CD14-positive monocyte (primary cell): ENCODE results near the gene ARID4B. TPM values are rescaled to one million over a fixed set of nuclear protein-coding genes. Genes with fewer than 3 reads are reported as not detected.
"Not testable (repeated sequence)": the region's sequence is repeated elsewhere in the genome, so short reads cannot be mapped to it uniquely, and the experiment has no call there.

Source experiments
- DNase-seq, 3 donors: peaks; one replicate each; pipeline ENCODE4 v3.0.0-alpha.2; 2011 to 2022
- H2AFZ ChIP-seq: 2 replicates; pipeline ENCODE4 v1.6.0; 2012; ENCODE audit warnings: mild to moderate bottlenecking, low read depth, low read length, inconsistent platforms; ENCODE audit not compliant: insufficient read depth, poor library complexity, severe bottlenecking
- H3K27ac ChIP-seq, 2 donors: 1 replicate in 1 of 2; 2 replicates in 1 of 2; pipeline ENCODE4 v1.5.1; 2012 to 2013; ENCODE audit warnings: low read length in 2 of 2, control low read depth in 1 of 2, inconsistent platforms in 1 of 2, low read depth in 1 of 2, mild to moderate bottlenecking in 1 of 2
- H3K27me3 ChIP-seq, 2 donors: one replicate each; pipeline versions ENCODE4 v1.6.0 to v1.6.1; 2011 to 2013; ENCODE audit warnings: low read length in 2 of 2; ENCODE audit not compliant: control insufficient read depth in 2 of 2, insufficient read depth in 2 of 2
- H3K36me3 ChIP-seq, 2 donors: replicated peaks in 1 of 2; 1 replicate in 1 of 2; 2 replicates in 1 of 2; pipeline versions ENCODE4 v1.5.1 to v1.6.1; 2012 to 2013; ENCODE audit warnings: low read length in 2 of 2, control low read depth in 1 of 2, inconsistent platforms in 1 of 2, mild to moderate bottlenecking in 1 of 2; ENCODE audit not compliant: insufficient read depth in 2 of 2, control insufficient read depth in 1 of 2
- H3K4me1 ChIP-seq, 2 donors: 1 replicate in 1 of 2; 2 replicates in 1 of 2; pipeline versions ENCODE4 v1.5.1 to v1.6.1; 2012 to 2013; ENCODE audit warnings: low read length in 2 of 2, control low read depth in 1 of 2, inconsistent platforms in 1 of 2, mild to moderate bottlenecking in 1 of 2, moderate library complexity in 1 of 2; ENCODE audit not compliant: insufficient read depth in 2 of 2, control insufficient read depth in 1 of 2
- H3K4me2 ChIP-seq: replicated peaks from 2 replicates; pipeline ENCODE3; 2012; ENCODE audit warnings: low read length, moderate library complexity, mild to moderate bottlenecking; ENCODE audit not compliant: poor library complexity, severe bottlenecking; ENCODE audit errors: extremely low read depth
- H3K4me3 ChIP-seq, 3 experiments: fragments of 200-600 bp in 1 of 3; sonication (generic) in 1 of 3; replicated peaks in 1 of 3; 1 replicate in 2 of 3; 2 replicates in 1 of 3; pipeline ENCODE4 v1.5.1; 2011 to 2013; ENCODE audit warnings: low read length in 3 of 3, mild to moderate bottlenecking in 3 of 3, control low read depth in 2 of 3, low read depth in 2 of 3, inconsistent platforms in 1 of 3, moderate library complexity in 1 of 3
- H3K79me2 ChIP-seq: 2 replicates; pipeline ENCODE4 v1.6.0; 2012; ENCODE audit warnings: mild to moderate bottlenecking, control low read depth, inconsistent platforms, low read length, moderate library complexity; ENCODE audit not compliant: insufficient read depth
- H3K9ac ChIP-seq: 2 replicates; pipeline ENCODE4 v1.6.0; 2017; ENCODE audit warnings: low read length, mild to moderate bottlenecking; ENCODE audit not compliant: insufficient read depth, poor library complexity, severe bottlenecking
- H3K9me3 ChIP-seq, 2 donors: replicated peaks in 1 of 2; 1 replicate in 1 of 2; 2 replicates in 1 of 2; pipeline versions ENCODE4 v1.5.1 to v1.6.1; 2012 to 2013; ENCODE audit warnings: low read length in 2 of 2, control low read depth in 1 of 2; ENCODE audit not compliant: control insufficient read depth in 1 of 2, insufficient read depth in 1 of 2
- H4K20me1 ChIP-seq: 2 replicates; pipeline ENCODE4 v1.6.0; 2012; ENCODE audit warnings: mild to moderate bottlenecking, low read length, control low read depth, moderate library complexity; ENCODE audit not compliant: insufficient read depth
- H3K27ac Mint-ChIP-seq, 7 donors: one replicate each; pipeline ENCODE4 v1.8.0; 2020; ENCODE audit warnings: mild to moderate bottlenecking in 7 of 7, mixed read lengths in 7 of 7, moderate library complexity in 6 of 7, inconsistent platforms in 2 of 7
- H3K27me3 Mint-ChIP-seq, 3 donors: one replicate each; pipeline ENCODE4 v1.8.0; 2021 to 2022; ENCODE audit warnings: low read depth in 3 of 3, mild to moderate bottlenecking in 3 of 3, mixed read lengths in 3 of 3, moderate library complexity in 3 of 3, inconsistent platforms in 1 of 3
- H3K36me3 Mint-ChIP-seq, 2 donors: one replicate each; pipeline ENCODE4 v1.8.0; 2020; ENCODE audit warnings: mixed read lengths in 2 of 2, inconsistent platforms in 1 of 2, mild to moderate bottlenecking in 1 of 2
- H3K4me1 Mint-ChIP-seq: one replicate; pipeline ENCODE4 v1.8.0; 2020; ENCODE audit warnings: mild to moderate bottlenecking, mixed read lengths
- H3K4me3 Mint-ChIP-seq, 2 donors: one replicate each; pipeline ENCODE4 v1.8.0; 2020; ENCODE audit warnings: mild to moderate bottlenecking in 2 of 2, mixed read lengths in 2 of 2, moderate library complexity in 1 of 2
- H3K9me3 Mint-ChIP-seq, 7 donors: one replicate each; pipeline ENCODE4 v1.8.0; 2020 to 2022; ENCODE audit warnings: mixed read lengths in 7 of 7, mild to moderate bottlenecking in 6 of 7, moderate library complexity in 6 of 7, inconsistent platforms in 2 of 7
- CTCF ChIP-seq: fragments of 200-600 bp; IDR thresholded peaks from one replicate; pipeline ENCODE4 v1.8.0; 2022; ENCODE audit warnings: antibody characterized with exemption, mild to moderate bottlenecking
- WGBS: methylation state at CpG from one replicate; pipeline ENCODE4 v1.1.5; 2013; ENCODE audit warnings: missing lambda C conversion rate; ENCODE audit not compliant: insufficient coverage; 5-methylcytosine and 5-hydroxymethylcytosine counted together
- intact Hi-C, 2 donors: fragments of 100-400 bp; cut with micrococcal nuclease; formaldehyde crosslinking; loops; one replicate each; pipeline versions ENCODE4 v1.15.0 to v1.15.1; 2023
- polyA plus RNA-seq, 3 donors: library from polyadenylated mRNA; depleted of rRNA in 1 of 3; unstranded in 2 of 3; stranded (reverse) in 1 of 3; fragments of 300-500 nt in 2 of 3; fragments of >200 nt in 1 of 3; fragmentation: Illumina TruSeq in 2 of 3; gene quantifications; 1 replicate in 2 of 3; 2 replicates in 1 of 3; pipeline ENCODE4 v1.2.3, GENCODE V29; 2012 to 2021

Gene ARID4B
- polyA plus RNA-seq, 3 donors: 9.3 to 15.4 (median 11.1) TPM

- peak overlapping the region in 1 of 7 donors; percentile 60 for H3K27ac Mint-ChIP-seq
- Histone ChIP-seq H4K20me1 (peaks cover 100% of the 10 kb centered on the region), H3K79me2 (peaks cover 95% of the 10 kb centered on the region), H3K36me3 (peaks cover 12 to 32% of the 10 kb centered on the region in 2 donors), H3K27ac (no peak overlapping the region), H3K9me3 (no peaks in the 10 kb centered on the region), H3K27me3 (no peaks in the 10 kb centered on the region), H2AFZ (no peak overlapping the region), H3K4me3 (no peak overlapping the region), H3K4me2 (no peak overlapping the region), H3K9ac (no peak overlapping the region), H3K4me1 (no peaks in the 10 kb centered on the region)
- H3K4me1 Mint-ChIP-seq: peaks cover 14% of the 10 kb centered on the region
- H3K9me3 Mint-ChIP-seq: no peaks in the 10 kb centered on the region
- intact Hi-C loops: no loop called here
- no peak for DNase-seq
- no peak overlapping the region for H3K4me3 Mint-ChIP-seq
- no peaks in the 10 kb centered on the region for H3K27me3 Mint-ChIP-seq
- H3K36me3 Mint-ChIP-seq: peaks cover 14 to 29% of the 10 kb centered on the region in 2 donors
- TF ChIP-seq CTCF: no peak
- WGBS: 100% methylated on average over 3 of the region's 4 CpGs
Observed at GRCh38 chr1:235261243-235261642, 66.7 kb downstream of the ARID4B start.

GRCh38 chr1:235259133-235259778 lies 68.7 kb downstream of the ARID4B start:
- peak overlapping the region in 2 of 7 donors; percentile 21 to 74 for H3K27ac Mint-ChIP-seq
- Histone ChIP-seq H3K36me3 (peaks cover 12 to 32% of the 10 kb centered on the region in 2 donors), H3K4me3 (no peak overlapping the region), H3K27me3 (no peaks in the 10 kb centered on the region), H3K9me3 (no peaks in the 10 kb centered on the region), H3K79me2 (peaks cover 78% of the 10 kb centered on the region), H3K4me1 (no peaks in the 10 kb centered on the region), H4K20me1 (peaks cover 86% of the 10 kb centered on the region), H2AFZ (no peak overlapping the region), H3K27ac (peak overlapping the region in 1 of 2 donors; percentile 61), H3K9ac (no peak overlapping the region), H3K4me2 (no peak overlapping the region)
- no peak overlapping the region for H3K4me3 Mint-ChIP-seq
- no peak for DNase-seq
- intact Hi-C loops: no loop called here
- no peaks in the 10 kb centered on the region for H3K9me3 Mint-ChIP-seq
- H3K36me3 Mint-ChIP-seq: peaks cover 16 to 34% of the 10 kb centered on the region in 2 donors
- H3K27me3 Mint-ChIP-seq: no peaks in the 10 kb centered on the region
- no peak for TF ChIP-seq CTCF
- WGBS: no CpG with 5 or more reads among the region's 1 CpG
- peaks cover 11% of the 10 kb centered on the region for H3K4me1 Mint-ChIP-seq

GRCh38 chr1:235258068-235258467 lies 69.9 kb downstream of the ARID4B start:
- not testable (repeated sequence) for H3K4me3 Mint-ChIP-seq
- peaks cover 66% of the 10 kb centered on the region for H3K79me2 ChIP-seq
- peaks cover 83% of the 10 kb centered on the region for H4K20me1 ChIP-seq

More at GRCh38 chr1:235258068-235258467, 69.9 kb downstream of the ARID4B start:
- H3K27me3 ChIP-seq, H3K4me2 ChIP-seq, H3K4me3 ChIP-seq, H3K9me3 ChIP-seq, DNase-seq, H2AFZ ChIP-seq, H3K9me3 Mint-ChIP-seq, H3K9ac ChIP-seq, H3K27me3 Mint-ChIP-seq, intact Hi-C loops, H3K27ac ChIP-seq, H3K4me1 ChIP-seq: not testable (repeated sequence)
- WGBS: no CpG with 5 or more reads among the region's 6 CpGs
- H3K36me3 Mint-ChIP-seq: peaks cover 16 to 34% of the 10 kb centered on the region in 2 donors
- H3K27ac Mint-ChIP-seq: peak overlapping the region in 3 of 7 donors; percentile 30 to 77 (median 57)
- H3K4me1 Mint-ChIP-seq: peaks cover 11% of the 10 kb centered on the region
- H3K36me3 ChIP-seq: peaks cover 12 to 32% of the 10 kb centered on the region in 2 donors
